Endometrium (tissue), 2 donors: ENCODE measurements around the gene TRPM2.

ENCODE experiments used
- FAIRE-seq: peaks from 2 replicates; lab custom pipeline; 2012; peaks lifted over from hg19 to GRCh38; lab: Jason Lieb, UNC
- donor health status: control.
- donor health status: control.

The TRPM2 gene

GRCh38 chr21:44353191-44353970 lies at the start of gene TRPM2:
TSS of gene TRPM2 (plus strand) at chr21:44353621. CDS start at chr21:44353701, 80 bp downstream.
- FAIRE-seq, result no peak

GRCh38 chr21:44304011-44304616 lies 49.3 kb upstream of the TRPM2 start:
- FAIRE-seq, result no peak

- FAIRE-seq, result no peak
These were observed 48.5 kb upstream of the TRPM2 start for GRCh38 chr21:44304877-44305293.

DNA sequence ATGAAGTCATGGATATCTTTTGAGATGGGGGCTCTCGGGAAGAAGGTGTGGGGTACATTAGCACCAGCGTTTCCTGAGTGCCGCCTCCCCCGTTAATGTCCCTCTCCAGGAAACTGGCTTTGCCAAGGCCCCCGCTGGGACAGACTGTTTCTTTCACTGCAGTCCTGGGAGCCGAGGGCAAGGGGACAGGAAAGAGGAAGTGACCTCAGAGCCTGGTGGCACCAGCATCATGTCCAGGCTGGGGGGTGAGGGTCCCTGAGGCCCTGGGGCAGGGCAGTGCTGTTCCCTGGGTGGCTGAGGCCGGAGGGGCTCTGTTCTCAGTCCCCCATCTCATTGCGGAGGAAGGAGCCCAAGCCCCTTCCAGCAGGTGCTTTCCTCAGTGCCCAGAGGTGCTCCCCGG lies 47.7 kb upstream of the TRPM2 start:
- FAIRE-seq, result no peak

DNA sequence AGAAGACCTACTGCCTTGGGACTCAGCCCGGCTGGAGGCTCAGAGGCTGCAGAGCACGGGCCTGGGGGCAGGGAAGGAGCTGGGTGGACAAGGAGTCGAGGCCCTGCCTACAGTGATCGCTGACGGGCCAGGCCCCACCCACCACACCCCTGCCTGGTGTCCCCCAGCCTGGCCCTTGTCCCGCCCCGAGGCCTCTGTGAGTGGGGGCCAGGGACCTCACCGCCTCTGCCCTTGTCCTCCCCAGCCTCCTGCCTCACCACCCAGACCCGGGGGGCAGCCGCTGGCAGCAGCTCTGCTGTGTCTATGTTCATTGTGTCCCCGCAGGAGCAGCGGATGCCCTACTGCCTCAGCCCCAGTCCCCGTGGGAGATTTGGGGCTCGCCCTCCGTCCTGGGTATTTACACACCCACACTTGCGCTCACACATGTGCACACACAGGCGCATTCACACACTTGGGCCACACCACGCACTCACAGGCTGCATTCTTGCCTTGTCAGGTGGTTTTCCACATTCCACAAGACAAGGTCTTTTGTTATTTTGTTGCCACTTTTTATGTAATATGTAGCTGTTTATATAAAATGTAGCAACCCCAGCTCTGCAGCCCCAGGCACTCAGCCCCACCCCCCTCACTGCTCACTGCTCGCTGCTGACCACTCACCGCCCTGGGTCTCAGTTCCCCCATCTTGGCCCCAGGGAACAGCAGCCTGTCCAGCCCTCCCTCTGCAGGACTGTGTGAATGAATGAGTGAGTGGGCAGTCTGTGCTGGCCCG lies 46.3 kb upstream of the TRPM2 start:
- FAIRE-seq, result no peak

GRCh38 chr21:44310628-44311507 lies 42.6 kb upstream of the TRPM2 start:
- FAIRE-seq, result no peak

DNA sequence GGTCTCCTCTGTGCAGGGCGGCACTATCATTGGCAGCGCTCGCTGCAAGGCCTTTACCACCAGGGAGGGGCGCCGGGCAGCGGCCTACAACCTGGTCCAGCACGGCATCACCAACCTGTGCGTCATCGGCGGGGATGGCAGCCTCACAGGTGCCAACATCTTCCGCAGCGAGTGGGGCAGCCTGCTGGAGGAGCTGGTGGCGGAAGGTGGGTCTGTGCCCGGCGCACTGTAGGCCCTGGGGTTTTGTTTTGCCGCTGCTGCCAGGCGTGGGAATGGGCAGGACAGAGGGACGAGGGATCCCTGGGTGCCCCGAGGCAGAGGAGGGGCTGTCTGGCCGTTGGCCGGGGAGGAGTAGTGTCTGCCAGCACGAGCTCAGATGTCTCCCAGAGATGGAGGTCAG lies 41.3 kb upstream of the TRPM2 start:
- FAIRE-seq, result no peak

DNA sequence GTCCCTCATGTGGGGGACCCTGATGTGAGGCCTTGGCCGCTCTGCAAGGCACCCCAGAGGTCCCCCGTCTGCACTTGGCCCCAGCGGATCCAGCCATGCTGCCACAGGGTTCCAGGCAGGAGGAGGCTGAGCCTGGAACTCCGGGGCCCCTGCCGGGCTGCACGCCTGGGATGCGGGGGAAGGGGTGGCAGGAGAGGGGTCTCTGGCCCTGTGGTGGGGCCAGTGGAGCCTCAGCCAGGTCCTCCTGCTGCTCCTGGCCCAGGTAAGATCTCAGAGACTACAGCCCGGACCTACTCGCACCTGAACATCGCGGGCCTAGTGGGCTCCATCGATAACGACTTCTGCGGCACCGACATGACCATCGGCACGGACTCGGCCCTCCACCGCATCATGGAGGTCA lies 40.7 kb upstream of the TRPM2 start:
- FAIRE-seq, result no peak

DNA sequence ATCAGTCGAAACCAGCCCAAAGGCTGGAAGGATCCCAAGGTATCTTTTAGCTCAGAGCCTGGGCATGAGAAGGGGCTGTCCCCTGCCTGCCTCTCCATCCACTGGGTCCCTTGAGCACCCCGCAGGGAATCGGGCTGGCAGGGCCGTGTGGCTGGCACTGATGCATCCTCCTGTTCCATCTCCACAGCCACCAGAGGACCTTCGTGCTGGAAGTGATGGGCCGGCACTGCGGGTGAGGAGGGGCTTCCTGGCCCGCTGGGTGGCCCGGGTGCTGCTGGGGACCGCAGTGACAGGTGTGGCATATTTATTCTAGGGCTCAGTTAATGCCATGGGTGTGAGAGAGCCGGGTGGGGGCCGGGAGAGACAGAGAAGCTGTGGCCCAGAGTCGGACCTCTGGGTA lies 40.0 kb upstream of the TRPM2 start:
- no peak for FAIRE-seq

DNA sequence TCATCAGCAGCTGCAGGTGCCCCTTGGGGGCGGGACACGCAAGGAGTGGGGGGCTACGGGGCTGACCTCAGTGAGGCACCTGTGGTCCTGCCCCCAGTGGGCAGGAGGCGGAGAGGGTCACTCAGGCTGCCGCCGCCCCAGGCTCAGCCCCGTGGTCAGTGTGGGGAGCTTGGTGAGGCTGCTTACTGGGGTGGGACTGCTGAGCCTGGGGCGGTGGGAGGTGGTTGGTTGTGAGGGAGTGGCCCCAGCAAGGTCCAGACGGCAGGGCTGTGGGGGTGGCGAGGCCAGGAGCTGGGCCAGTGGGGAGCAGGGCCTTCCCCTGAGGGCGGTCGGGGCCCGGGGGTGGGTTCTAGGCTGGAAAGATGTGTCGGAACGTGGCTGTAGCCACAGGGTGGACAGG lies 39.3 kb upstream of the TRPM2 start:
- no peak for FAIRE-seq

DNA sequence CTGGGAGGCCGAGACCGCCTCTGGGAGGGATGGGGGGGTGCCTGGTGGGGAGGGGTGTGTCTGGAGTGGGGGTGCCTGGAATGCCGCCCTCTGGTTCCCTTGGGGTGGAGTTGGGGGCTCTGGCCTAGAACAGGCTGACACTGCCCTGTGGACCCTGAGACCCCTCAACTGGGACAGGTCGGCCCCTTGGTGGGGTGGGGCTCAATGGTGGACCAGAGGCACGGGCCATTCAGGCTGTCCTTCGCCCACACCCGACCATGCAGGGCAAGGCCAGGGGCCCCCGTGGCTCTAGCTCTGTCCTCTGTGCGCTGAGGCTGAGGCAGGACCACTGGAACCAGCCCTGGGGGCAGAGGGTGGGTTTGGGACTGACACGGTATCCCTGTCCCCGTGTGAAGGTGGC lies 38.9 kb upstream of the TRPM2 start:
- FAIRE-seq, result no peak

GRCh38 chr21:44315691-44316203 lies 37.7 kb upstream of the TRPM2 start:
- no peak for FAIRE-seq

GRCh38 chr21:44316277-44316900 lies 37.0 kb upstream of the TRPM2 start:
- no peak for FAIRE-seq

GRCh38 chr21:44317241-44317782 lies 36.1 kb upstream of the TRPM2 start:
- FAIRE-seq, result no peak

DNA sequence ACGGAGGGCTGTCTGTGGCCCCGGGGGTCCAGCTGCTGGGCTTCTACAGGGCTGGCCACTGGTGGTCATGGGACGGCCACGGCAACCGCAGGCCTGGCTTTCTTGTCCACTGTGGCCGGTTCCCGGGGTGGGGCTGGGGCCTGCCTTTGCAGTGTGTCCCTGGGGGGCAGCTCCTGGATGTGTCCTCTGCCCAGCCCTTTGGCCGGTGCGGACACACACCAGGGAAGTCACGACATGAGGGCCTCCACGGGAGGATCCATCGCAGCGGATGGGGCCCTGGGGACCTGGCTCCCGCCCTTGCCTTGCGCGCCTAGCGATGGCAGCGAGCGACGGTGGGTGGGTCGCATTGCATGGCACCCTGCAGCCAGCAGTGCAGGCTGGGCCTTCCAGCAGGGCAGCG lies 35.5 kb upstream of the TRPM2 start:
- FAIRE-seq, result no peak

DNA sequence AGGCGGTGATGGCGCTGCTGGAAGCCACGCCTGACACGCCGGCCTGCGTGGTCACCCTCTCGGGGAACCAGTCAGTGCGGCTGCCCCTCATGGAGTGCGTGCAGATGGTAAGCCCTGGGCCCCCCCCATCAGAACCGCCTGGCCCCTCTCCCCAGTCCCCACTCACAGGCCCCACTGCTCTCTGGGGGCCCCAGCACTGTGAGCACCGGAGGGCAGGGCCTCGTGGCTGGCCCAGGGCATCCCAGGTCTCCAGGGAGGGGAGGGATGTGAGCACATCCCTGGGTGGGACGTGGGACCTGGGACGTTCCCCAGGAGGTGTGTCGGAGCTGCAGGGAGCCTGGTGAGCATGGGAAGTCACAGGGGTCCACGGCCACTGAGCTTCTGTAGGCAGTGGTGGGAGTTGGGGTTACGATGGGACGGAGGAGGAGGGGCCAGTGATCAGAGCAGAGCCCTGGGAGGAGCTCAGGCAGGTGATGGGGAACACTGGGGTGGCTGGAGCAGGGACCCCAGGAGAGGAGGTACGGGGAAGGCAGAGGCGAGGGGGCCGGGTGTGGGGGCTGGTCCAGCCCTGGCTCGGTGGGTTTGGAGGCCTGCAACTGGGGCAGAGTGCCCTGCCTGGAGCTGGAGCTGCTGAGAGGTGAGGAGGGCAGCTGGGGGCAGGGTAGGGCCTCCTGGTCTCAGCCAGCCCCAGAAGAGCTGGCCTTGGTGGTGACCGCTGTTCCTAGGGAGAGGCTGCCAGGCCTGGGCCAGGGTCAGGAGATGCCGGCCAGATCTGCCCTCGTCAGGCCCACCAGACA lies 34.7 kb upstream of the TRPM2 start:
- no peak for FAIRE-seq

GRCh38 chr21:44319407-44320065 lies 33.9 kb upstream of the TRPM2 start:
- FAIRE-seq, result no peak

DNA sequence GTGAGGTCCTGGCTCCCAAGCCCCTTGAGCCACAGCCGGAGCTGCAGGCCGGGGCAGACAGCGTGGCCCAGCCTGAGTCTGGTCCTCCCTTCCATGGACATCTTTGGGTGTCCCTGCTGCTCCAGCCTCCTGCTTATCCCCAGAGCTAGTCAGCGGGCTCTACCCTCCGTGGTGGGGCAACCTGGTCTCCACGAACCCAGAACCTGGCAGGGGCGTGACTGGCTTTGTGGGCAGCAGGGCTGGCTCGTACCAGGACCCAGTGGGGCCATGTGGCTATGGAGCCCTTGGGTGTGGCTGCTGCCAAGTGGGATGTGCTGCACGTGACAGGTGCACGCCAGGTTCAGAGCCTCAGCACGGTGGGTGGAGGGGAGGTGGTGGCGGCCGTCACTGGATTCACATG lies 32.6 kb upstream of the TRPM2 start:
- no peak for FAIRE-seq

DNA sequence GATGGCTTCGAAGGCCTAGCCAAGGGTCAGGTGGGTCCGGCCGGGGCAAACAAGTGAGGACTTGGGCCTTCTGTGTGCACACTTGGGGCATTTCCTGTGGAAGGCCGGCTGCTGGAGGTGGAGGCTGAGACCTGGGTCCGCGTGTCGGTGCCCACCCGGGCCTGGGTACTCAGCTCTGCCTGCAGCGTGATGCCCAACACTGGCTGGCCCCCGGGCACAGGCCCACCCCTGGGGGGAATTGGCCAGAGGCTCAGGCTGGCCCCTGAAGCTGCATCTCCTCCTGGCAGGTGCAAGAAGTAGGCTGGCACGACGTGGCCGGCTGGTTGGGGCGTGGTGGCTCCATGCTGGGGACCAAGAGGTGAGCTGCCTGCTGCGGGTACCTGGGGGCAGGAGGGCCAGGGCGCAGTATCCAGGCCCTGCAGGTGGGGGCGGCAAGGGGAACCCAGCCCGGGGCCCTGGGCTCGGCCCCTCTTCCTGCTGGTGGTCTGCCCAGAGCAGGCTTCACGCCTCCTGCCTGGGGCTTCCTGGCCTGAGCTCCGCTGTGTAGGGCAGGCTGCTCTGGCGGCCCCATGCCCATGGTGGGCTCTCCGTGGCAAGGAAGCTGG lies 31.5 kb upstream of the TRPM2 start:
- FAIRE-seq, result no peak
